Left cardiac atrium (tissue), 4 donors: ENCODE measurements around the gene NECAB2. TPM values are rescaled to one million over a fixed set of nuclear protein-coding genes. Genes with fewer than 3 reads are reported as not detected.
A peak's percentile ranks its signal among the peaks of the same experiment; 100 is the strongest.

Source experiments
- ATAC-seq, 2 donors: fragments of 200-7000 bp; cut with Tn5 transposase; one replicate each; pipeline ENCODE4 v1.9.1; 2020; ENCODE audit warnings: mild to moderate bottlenecking in 2 of 2, moderate library complexity in 2 of 2
- DNase-seq: peaks from one replicate; pipeline ENCODE4 v3.0.0-alpha.2; 2020
- intact Hi-C, 2 donors: fragments of 100-400 bp; cut with DNase I; formaldehyde crosslinking; loops; one replicate each; pipeline versions ENCODE4 v1.14.1 to v1.15.1; 2022 to 2023
- total RNA-seq, 2 donors: library from RNA; stranded (reverse); fragmentation: NEBNext Ultra II Directional; extraction: Animal tissue kit (Norgen Biotek cat#: 25700); gene quantifications; one replicate each; pipeline ENCODE4 v1.2.1, GENCODE V29; 2021
- donor health status: DM: no; HTN: yes; CAD: no.
- donor health status: DM: no; HTN: yes; CAD: no; lungs with severe emphysema.
- donor health status: DM: yes; HTN: yes; CAD: no.
- donor health status: Dilated cardiomyopathy.

NECAB2 gene
- total RNA-seq, 2 donors from 2014 or later, result 0.91 TPM; not detected in 1

GRCh38 chr16:84047206-84047605, 79.2 kb downstream of the NECAB2 start:
- intact Hi-C loops, result no loop called here
- no peak for ATAC-seq

GRCh38 chr16:84047626-84048025, 79.6 kb downstream of the NECAB2 start:
- DNase-seq (no peak), ATAC-seq (no peak)
- intact Hi-C loops, result no loop called here

More at GRCh38 chr16:84047206-84047605, 79.2 kb downstream of the NECAB2 start:
- no peak for DNase-seq

- ATAC-seq (no peak), DNase-seq (no peak)
- intact Hi-C loops, result no loop called here
Measured at GRCh38 chr16:84048270-84048669, 80.2 kb downstream of the NECAB2 start.

GRCh38 chr16:84048871-84049270, 80.8 kb downstream of the NECAB2 start:
- intact Hi-C loops, result no loop called here
- DNase-seq (no peak), ATAC-seq (no peak)

GRCh38 chr16:84049403-84050060, 81.5 kb downstream of the NECAB2 start:
- DNase-seq, result no peak
- ATAC-seq, result peak in 1 of 2 donors; percentile 10
- intact Hi-C loops, result no loop called here

GRCh38 chr16:84050316-84050715, 82.3 kb downstream of the NECAB2 start:
- ATAC-seq (no peak), DNase-seq (no peak)
- intact Hi-C loops, result no loop called here

GRCh38 chr16:84052071-84052622, 84.1 kb downstream of the NECAB2 start:
- intact Hi-C loops, result no loop called here
- ATAC-seq (peak in 1 of 2 donors; percentile 8), DNase-seq (peak; percentile 19)

Other genes starting within 250 kb of the NECAB2 start
- gene HSBP1, start 160.3 kb upstream of the NECAB2 start, total RNA-seq, result 100 to 1,000 TPM; 145 to 160 TPM
- gene MLYCD, start 69.1 kb upstream of the NECAB2 start, total RNA-seq, result 10 to 100 TPM; 27.0 to 36.3 TPM
- 1 to 10 TPM; 7.0 to 8.3 TPM for gene OSGIN1, start 15.0 kb upstream of the NECAB2 start, total RNA-seq
- not detected for gene SLC38A8, start 74.6 kb downstream of the NECAB2 start, total RNA-seq
- 10 to 100 TPM; 71.5 to 93.6 TPM for gene MBTPS1, start 148.7 kb downstream of the NECAB2 start, total RNA-seq
- 10 to 100 TPM; 21.6 to 34.1 TPM for gene HSDL1, start 176.9 kb downstream of the NECAB2 start, total RNA-seq
- gene DNAAF1, start 177.1 kb downstream of the NECAB2 start, total RNA-seq, result not detected
- gene TAF1C, start 218.8 kb downstream of the NECAB2 start, total RNA-seq, result 10 to 100 TPM; 27.9 to 33.6 TPM
- under 1 TPM in 1 of 2 donors, not detected in 1; 0.59 TPM for gene ADAD2, start 222.9 kb downstream of the NECAB2 start, total RNA-seq